Activated CD8-positive, alpha-beta memory T cell treated with anti-CD3 and anti-CD28 coated beads for 24 hours (primary cell): ENCODE data around the gene PDE4D.
"Not testable (repeated sequence)": the region's sequence is repeated elsewhere in the genome, so short reads cannot be mapped to it uniquely, and the experiment has no call there.

Experiments used
- DNase-seq: peaks from one replicate; pipeline ENCODE4 v3.0.0-alpha.2; 2020

Gene PDE4D

GRCh38 chr5:59496524-59497134, 396.9 kb downstream of the PDE4D start:
- DNase-seq: no peak

GRCh38 chr5:59491945-59492344, 401.6 kb downstream of the PDE4D start:
- DNase-seq: no peak

GRCh38 chr5:59489551-59489950, 404.0 kb downstream of the PDE4D start:
- no peak for DNase-seq

GRCh38 chr5:59487772-59488729, 405.5 kb downstream of the PDE4D start:
- DNase-seq: no peak

GRCh38 chr5:59487068-59487686, 406.3 kb downstream of the PDE4D start:
- DNase-seq: no peak

GRCh38 chr5:59486508-59486907, 407.0 kb downstream of the PDE4D start:
- no peak for DNase-seq

- DNase-seq: no peak
These were observed 407.7 kb downstream of the PDE4D start for GRCh38 chr5:59485629-59486439.

GRCh38 chr5:59485107-59485506, 408.4 kb downstream of the PDE4D start:
- DNase-seq: no peak

- no peak for DNase-seq
These were observed 408.9 kb downstream of the PDE4D start for GRCh38 chr5:59484618-59485017.

GRCh38 chr5:59483971-59484472, 409.5 kb downstream of the PDE4D start:
- no peak for DNase-seq

GRCh38 chr5:59479086-59479485, 414.4 kb downstream of the PDE4D start:
- DNase-seq: no peak

GRCh38 chr5:59474324-59474723, 419.2 kb downstream of the PDE4D start:
- DNase-seq: no peak

GRCh38 chr5:59473611-59474010, 419.9 kb downstream of the PDE4D start:
- no peak for DNase-seq

- DNase-seq: no peak
These were observed 422.1 kb downstream of the PDE4D start for GRCh38 chr5:59471463-59471862.

- DNase-seq: no peak
These were observed 425.6 kb downstream of the PDE4D start for GRCh38 chr5:59467969-59468368.

GRCh38 chr5:59466271-59466670, 427.3 kb downstream of the PDE4D start:
- DNase-seq: no peak

GRCh38 chr5:59464969-59465368, 428.6 kb downstream of the PDE4D start:
- no peak for DNase-seq

- not testable (repeated sequence) for DNase-seq
These were observed 429.8 kb downstream of the PDE4D start for GRCh38 chr5:59463618-59464166.

- no peak for DNase-seq
These were observed 430.6 kb downstream of the PDE4D start for GRCh38 chr5:59462956-59463355.

- DNase-seq: no peak
These were observed 433.0 kb downstream of the PDE4D start for GRCh38 chr5:59460368-59461153.

- DNase-seq: no peak
These were observed 434.4 kb downstream of the PDE4D start for GRCh38 chr5:59458966-59459729.
